ENCODE data around the gene TBC1D22A. TPM values are rescaled to one million over a fixed set of nuclear protein-coding genes. Genes with fewer than 3 reads are reported as not detected.

The TBC1D22A gene
- total and polyA plus RNA-seq, 2 experiments from 2014 or later = 9.6 to 13.3 TPM

GRCh38 chr22:46774980-46775849 is 12.8 kb downstream of the TBC1D22A start:
- TF ChIP-seq EZH2 (IDR thresholded peaks at IDR 0.05; ENCODE audit: low read depth, unreplicated experiment) (no peak), ZNF462 (CRISPR knock-in tag; IDR thresholded peaks at IDR 0.05) (no peak), ZNF114 (CRISPR knock-in tag; IDR thresholded peaks at IDR 0.05) (no peak), JUNB (IDR thresholded peaks at IDR 0.05; ENCODE audit: unreplicated experiment) (no peak)
- TF ChIP-seq, protein P1, sequence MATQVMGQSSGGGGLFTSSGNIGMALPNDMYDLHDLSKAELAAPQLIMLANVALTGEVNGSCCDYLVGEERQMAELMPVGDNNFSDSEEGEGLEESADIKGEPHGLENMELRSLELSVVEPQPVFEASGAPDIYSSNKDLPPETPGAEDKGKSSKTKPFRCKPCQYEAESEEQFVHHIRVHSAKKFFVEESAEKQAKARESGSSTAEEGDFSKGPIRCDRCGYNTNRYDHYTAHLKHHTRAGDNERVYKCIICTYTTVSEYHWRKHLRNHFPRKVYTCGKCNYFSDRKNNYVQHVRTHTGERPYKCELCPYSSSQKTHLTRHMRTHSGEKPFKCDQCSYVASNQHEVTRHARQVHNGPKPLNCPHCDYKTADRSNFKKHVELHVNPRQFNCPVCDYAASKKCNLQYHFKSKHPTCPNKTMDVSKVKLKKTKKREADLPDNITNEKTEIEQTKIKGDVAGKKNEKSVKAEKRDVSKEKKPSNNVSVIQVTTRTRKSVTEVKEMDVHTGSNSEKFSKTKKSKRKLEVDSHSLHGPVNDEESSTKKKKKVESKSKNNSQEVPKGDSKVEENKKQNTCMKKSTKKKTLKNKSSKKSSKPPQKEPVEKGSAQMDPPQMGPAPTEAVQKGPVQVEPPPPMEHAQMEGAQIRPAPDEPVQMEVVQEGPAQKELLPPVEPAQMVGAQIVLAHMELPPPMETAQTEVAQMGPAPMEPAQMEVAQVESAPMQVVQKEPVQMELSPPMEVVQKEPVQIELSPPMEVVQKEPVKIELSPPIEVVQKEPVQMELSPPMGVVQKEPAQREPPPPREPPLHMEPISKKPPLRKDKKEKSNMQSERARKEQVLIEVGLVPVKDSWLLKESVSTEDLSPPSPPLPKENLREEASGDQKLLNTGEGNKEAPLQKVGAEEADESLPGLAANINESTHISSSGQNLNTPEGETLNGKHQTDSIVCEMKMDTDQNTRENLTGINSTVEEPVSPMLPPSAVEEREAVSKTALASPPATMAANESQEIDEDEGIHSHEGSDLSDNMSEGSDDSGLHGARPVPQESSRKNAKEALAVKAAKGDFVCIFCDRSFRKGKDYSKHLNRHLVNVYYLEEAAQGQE (IDR thresholded peaks at IDR 0.05; ENCODE audit: unreplicated experiment) = no peak
- DNase-seq (ENCODE audit: low spot score) (no peak), ATAC-seq (no peak)
- Histone ChIP-seq H3K9me2 (ENCODE audit: insufficient read depth) (no peaks in the 10 kb centered on the region), H3F3A (replicated peaks; ENCODE audit: low read depth) (no peaks in the 10 kb centered on the region), H3K4me1 (ENCODE audit: insufficient read depth) (peaks cover 14% of the 10 kb centered on the region; the same call in 1 of the 2 replicates), H3K4me2 (no peak overlapping the region), H3K79me2 (replicated peaks; ENCODE audit: insufficient read depth) (peaks cover 88% of the 10 kb centered on the region), H3K36me3 (ENCODE audit: insufficient read depth) (no peaks in the 10 kb centered on the region), H3K27me3 (ENCODE audit: insufficient read depth) (no peaks in the 10 kb centered on the region), H2AFZ (no peak overlapping the region), H3K27ac (ENCODE audit: low read depth) (peak overlapping the region; percentile 84; the same call in 1 of the 2 replicates), H4K20me1 (replicated peaks; ENCODE audit: insufficient read depth) (peaks cover 4% of the 10 kb centered on the region; the same call in 1 of the 2 replicates), H3K4me3 (no peak overlapping the region)
- H3K36me3 Mint-ChIP-seq (ENCODE audit: low read depth) = peaks cover 5% of the 10 kb centered on the region; the same call in 2 of the 3 replicates
- H3K27ac Mint-ChIP-seq = peak overlapping the region; percentile 85
- H3K4me3 Mint-ChIP-seq = no peak overlapping the region
- H3K4me1 Mint-ChIP-seq = peaks cover 27% of the 10 kb centered on the region
- H3K9me3 Mint-ChIP-seq = no peaks in the 10 kb centered on the region
- H3K27me3 Mint-ChIP-seq (ENCODE audit: insufficient read depth, low read depth, poor library complexity) = peaks cover 12% of the 10 kb centered on the region
